ENCODE data around the gene RSRC1.
"Not testable (repeated sequence)": the region's sequence is repeated elsewhere in the genome, so short reads cannot be mapped to it uniquely, and the experiment has no call there.

Gene RSRC1

DNA sequence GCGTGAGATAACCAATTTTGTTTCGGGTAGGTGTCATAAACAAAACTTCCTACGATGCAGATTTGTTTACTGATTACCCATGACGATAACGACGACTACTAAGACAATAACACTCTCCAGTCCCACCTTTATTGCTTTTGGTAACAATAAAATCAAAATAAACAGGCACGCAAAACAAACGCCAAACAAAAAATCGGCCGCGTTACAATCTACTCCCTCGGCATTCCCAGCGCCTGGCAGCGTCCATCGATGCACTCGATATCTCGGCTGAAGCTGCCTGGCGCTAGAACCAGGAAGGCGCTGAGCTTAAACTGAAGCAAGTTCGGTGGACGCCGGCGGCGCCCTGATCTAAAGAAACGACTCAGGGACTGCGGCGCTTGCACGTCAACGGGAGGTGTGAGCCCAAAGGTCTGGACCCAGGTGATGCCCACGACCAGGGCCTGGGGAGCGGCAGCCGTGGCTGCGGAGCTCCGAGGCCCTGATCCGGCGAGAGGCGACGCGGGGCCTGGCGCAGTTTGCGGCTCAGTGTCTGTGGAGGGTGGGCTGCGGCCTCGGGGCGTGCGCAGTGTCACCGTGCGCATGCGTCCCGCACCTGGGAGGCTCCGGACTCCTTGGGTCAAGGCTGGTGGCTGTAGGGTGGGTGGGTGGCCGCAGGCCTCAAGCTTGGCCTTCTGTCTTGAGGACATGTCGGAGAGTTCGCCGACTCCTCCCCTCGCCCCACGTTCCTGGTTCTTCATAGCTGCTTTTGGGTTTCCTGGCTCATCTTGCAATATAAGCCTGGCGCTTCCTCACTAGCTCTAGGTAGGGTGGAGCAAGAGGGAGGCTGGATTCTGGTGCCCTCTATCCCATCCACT lies at the start of gene RSRC1:
TSS of gene RSRC1 (plus strand) at position 286 of the 854 bp plus-strand sequence. CDS start 12,016 bp downstream, outside the sequence.
- DNase-seq, result peak; percentile 85

- not testable (repeated sequence) for DNase-seq
Observed at GRCh38 chr3:158065574-158065973, 44.3 kb upstream of the RSRC1 start.

DNA sequence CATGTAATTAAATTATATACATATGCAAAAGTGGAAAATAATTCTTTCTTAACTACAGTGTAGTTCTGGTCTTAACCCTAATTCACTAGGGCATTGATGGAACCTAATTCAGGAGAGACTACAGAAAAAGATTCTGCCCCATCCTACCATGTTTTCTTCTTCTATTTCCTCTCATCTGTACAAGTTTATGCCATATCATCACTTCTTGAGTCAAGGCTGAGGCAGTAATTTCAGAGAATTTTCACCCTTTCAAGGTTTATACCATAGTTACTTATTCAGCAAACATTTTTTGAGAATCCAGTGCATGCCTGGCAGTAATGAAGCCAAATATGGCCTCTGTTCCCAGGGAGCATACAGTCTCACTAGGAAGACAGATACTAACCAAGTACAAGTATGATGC lies 37.1 kb upstream of the RSRC1 start:
- no peak for DNase-seq

- DNase-seq, result no peak
Observed at GRCh38 chr3:158074591-158074990, 35.3 kb upstream of the RSRC1 start.

- no peak for DNase-seq
Observed at GRCh38 chr3:158079599-158079998, 30.3 kb upstream of the RSRC1 start.

DNA sequence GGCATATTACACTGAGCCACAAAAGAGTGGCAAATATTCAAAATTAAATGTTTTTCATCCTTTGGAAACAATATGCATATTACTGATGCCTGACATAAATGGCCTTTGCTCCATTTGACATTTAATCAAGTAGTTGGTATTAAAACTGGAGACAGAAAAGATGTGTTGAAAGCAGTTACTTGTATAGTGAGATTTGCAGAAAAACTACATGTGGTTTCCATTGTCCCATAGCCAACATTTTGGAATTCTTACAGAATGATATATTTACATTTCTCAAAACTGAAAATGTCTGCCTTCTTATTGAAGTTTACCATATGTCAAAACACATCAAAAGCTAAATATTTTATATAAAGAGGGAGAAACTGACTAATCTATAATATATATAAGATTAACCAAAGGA lies 25.2 kb upstream of the RSRC1 start:
- no peak for DNase-seq

GRCh38 chr3:158085358-158085757 lies 24.5 kb upstream of the RSRC1 start:
- DNase-seq, result no peak

DNA sequence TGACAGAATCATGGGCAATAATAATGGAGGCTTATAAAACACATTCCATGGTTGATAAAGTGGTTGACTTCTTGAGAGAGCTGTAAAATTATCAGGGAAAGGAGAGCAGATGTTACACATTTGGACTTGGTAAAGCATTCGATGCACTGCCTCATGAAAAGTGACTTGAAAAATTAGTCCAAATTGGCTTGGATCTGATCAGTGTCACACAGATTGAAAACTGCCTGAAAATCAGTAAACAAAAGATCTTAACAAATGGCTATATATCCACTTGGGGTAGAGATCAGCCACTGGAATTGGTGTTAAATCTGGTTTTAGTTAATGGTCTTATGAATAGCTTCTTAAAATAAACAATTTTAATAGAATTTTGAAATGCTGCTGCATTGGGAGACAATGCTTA lies 24.0 kb upstream of the RSRC1 start:
- DNase-seq, result no peak

GRCh38 chr3:158086361-158086760 lies 23.5 kb upstream of the RSRC1 start:
- DNase-seq, result no peak

- no peak for DNase-seq
Observed at GRCh38 chr3:158086776-158087175, 23.1 kb upstream of the RSRC1 start.

DNA sequence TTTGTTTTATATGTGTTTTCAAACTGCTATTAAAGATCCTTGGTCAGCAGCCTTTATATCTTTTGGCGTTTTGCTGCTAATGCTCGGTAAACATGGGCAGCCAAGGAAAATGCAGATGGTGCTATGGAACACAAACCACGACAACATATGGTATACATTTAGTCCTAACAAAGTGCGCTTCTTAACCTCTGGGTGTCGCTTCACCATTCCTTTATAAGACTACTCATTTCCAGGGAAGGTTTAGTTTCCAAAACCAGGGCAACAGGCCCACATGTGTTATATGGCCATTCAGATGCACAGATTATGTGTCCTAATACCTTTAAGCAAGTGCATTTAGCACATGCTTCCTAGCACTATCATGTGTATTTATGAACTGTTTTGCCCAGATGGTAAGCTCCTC lies 18.4 kb upstream of the RSRC1 start:
- no peak for DNase-seq

- DNase-seq, result no peak
Observed at GRCh38 chr3:158093526-158093925, 16.4 kb upstream of the RSRC1 start.

DNA sequence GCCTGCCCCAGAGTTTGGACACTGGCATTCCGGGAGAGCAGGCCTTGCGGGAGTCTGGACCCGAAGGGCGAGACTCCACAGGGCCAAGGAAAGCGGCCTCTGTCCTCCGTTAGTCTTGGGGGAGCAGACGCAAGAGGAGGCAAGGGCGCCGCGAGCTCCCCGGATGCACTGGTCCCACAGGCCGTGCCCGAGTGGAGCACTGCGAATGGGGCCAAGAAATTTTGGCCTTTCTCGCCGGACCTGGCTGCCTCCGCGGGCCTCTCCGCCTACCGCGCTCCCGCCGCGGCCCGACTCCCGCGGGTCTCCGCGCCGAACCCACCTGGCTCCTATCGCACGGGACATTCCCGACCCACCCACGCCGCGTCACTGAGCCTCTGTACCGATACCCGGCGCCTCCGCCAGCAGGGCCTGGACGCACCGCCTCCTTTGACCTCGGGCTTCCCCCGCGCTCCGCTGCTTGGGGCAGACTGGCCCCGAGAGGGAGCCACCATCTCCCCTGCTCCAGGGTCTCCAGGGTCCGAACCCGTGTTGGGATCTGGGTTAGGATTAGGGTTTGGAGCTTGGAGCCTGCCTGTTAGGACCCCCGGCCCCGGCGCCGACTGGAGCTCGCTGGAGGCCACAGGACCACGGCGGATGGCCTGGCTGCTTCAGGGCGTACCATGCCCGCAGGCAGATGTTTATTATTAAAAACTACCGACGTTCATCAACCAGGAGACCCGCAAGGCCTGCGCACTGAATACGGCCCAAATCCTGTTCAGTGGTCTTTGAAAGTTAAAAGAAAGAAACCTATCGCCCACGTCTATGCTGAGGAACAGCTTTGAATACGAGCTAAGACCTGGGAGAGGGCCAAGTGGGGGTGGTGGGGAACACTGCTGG lies 15.4 kb upstream of the RSRC1 start:
- no peak for DNase-seq

GRCh38 chr3:158095111-158095813 lies 14.6 kb upstream of the RSRC1 start:
- no peak for DNase-seq

DNA sequence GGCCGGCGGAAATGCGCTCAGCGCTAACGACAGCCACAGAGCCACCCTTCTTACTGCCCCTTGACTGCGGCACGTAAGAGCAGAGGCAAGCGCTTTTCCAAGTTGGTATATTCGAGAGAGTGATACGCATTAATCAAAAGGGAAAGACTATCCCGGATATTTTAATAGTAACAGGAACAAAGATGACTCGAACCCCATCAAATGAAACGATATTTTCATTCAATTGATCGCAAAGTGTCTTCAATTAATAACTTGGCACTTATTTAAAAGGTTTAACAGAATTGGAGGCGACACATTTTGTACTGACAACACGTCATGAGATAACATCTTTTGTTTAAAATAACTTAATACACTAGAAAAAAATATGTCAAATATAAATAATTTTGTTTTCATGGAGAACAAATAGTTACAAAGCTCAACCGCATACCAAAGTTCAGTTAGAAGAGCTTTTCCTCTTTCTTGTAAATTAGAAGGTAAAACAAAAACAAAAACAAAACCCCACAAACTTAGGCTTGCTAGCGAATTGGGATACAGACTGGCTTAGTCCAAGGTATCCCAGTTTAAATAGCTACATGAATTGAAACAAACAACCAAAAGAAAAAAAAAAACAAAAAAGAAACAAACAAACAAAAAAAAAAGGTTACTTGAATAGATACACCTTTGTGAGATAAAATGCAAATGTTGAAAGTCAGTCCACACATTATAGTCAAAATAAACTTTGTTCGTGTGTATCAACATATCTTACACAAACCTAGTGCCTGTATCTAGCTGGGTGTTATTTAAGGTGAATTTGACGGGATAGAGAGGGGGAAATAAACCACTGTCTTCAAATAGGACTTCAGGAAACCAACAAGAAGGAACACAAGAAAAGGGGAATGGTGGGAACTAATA lies 13.8 kb upstream of the RSRC1 start:
- no peak for DNase-seq

DNA sequence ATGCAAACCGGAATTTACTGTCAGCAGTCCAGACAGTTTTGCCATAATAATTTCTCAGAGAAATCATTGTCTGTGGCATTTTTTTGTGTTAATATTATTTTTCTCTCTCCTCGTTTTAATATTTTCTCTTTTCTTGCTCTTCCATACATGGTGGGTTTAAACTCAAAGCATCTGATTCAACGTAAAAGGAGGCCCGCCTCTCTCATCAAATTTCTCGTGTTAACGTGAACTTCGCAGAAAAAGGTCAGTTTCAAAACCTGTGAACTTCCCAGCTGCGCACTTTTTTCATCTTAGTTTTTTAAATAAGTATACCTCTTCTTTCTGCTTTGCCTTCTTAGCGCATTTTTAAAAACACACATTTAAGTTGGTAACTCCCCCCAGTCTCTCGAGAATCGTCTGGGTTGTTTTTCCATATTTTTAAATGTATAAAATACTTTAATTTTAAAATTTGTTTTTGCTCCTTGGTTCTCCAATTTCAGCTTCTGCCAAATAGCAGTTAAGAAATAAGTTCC lies 12.8 kb upstream of the RSRC1 start:
- no peak for DNase-seq

- peak; percentile 77 for DNase-seq
Observed at GRCh38 chr3:158097593-158098308, 12.1 kb upstream of the RSRC1 start.

DNA sequence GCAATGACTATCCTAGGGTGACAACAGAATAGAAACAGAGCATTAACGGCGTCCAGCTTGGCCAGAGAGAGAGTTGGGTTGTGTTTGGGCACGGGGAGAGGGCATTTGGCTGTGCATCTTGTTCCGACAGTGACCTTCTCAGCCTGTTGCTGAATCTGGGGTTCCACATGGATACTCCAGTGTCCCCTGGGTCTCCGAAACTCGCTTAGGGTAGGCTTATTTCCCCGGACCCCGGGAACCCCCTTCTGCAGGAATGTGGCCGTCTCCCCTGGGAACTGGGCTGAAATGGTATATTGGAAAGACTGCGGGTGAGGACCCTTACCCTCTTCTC lies 11.6 kb upstream of the RSRC1 start:
- DNase-seq, result no peak

- DNase-seq, result no peak
Observed at GRCh38 chr3:158098834-158099424, 11.0 kb upstream of the RSRC1 start.

GRCh38 chr3:158100681-158101080 lies 9.2 kb upstream of the RSRC1 start:
- DNase-seq, result no peak

Measured in CD4-positive, alpha-beta T cell treated with Interleukin-17A for 1 hour (primary cell).